H1 (cell line): Measurements from ENCODE around the gene TIAM2. TPM values are rescaled to one million over a fixed set of nuclear protein-coding genes. Genes with fewer than 3 reads are reported as not detected.

Source experiments
- CTCF ChIA-PET: fragments of 300-600 bp; sonication (Branson Sonifier 250); formaldehyde crosslinking; loops from one replicate; lab custom pipeline; 2021; ENCODE audit not compliant: partially characterized antibody; lab: Charles Lee
- POLR2A ChIA-PET: fragments of 300-600 bp; sonication (Branson Sonifier 250); formaldehyde crosslinking; loops from one replicate; lab custom pipeline; 2021; ENCODE audit warnings: inconsistent platforms; ENCODE audit not compliant: partially characterized antibody; lab: Charles Lee
- DNase-seq, 2 experiments: peaks; one replicate each; pipeline versions ENCODE4 v3.0.0 to v3.0.0-alpha.2; 2010 to 2022; ENCODE audit warnings: low spot score in 2 of 2, low read depth in 1 of 2, mixed read lengths in 1 of 2
- FAIRE-seq: peaks from 2 replicates; lab custom pipeline; 2011; peaks lifted over from hg19 to GRCh38; lab: Jason Lieb, UNC
- H2AFZ ChIP-seq: 2 replicates; pipeline ENCODE4 v1.8.1; 2012; ENCODE audit warnings: low read length, inconsistent platforms
- H2AK5ac ChIP-seq: 2 replicates; pipeline ENCODE4 v1.6.1; 2013; ENCODE audit warnings: low read depth, low read length
- H2BK120ac ChIP-seq: replicated peaks from 2 replicates; pipeline ENCODE3; 2013; ENCODE audit warnings: low read depth, low read length, inconsistent platforms
- H2BK12ac ChIP-seq: 2 replicates; pipeline ENCODE4 v1.6.1; 2013; ENCODE audit warnings: low read depth, low read length
- H2BK15ac ChIP-seq: 2 replicates; pipeline ENCODE4 v1.6.1; 2013; ENCODE audit warnings: low read length
- H2BK20ac ChIP-seq: 2 replicates; pipeline ENCODE4 v1.6.1; 2013; ENCODE audit warnings: low read length
- H2BK5ac ChIP-seq: 2 replicates; pipeline ENCODE4 v1.6.1; 2013; ENCODE audit warnings: low read depth, low read length
- H3K14ac ChIP-seq: 2 replicates; pipeline ENCODE4 v1.6.1; 2013; ENCODE audit warnings: inconsistent platforms; ENCODE audit not compliant: insufficient read length
- H3K18ac ChIP-seq: 2 replicates; pipeline ENCODE4 v1.6.1; 2013; ENCODE audit warnings: low read length; ENCODE audit errors: extremely low read depth
- H3K23ac ChIP-seq: 2 replicates; pipeline ENCODE4 v1.6.1; 2013; ENCODE audit warnings: inconsistent platforms; ENCODE audit not compliant: insufficient read length
- H3K23me2 ChIP-seq: 2 replicates; pipeline ENCODE4 v1.6.1; 2013; ENCODE audit warnings: low read depth, low read length
- H3K27ac ChIP-seq: 2 replicates; pipeline ENCODE4 v1.6.1; 2011; ENCODE audit warnings: low read depth, low read length, inconsistent platforms
- H3K27me3 ChIP-seq, 4 experiments: replicated peaks in 1 of 4; 1 replicate in 1 of 4; 2 replicates in 3 of 4; pipeline versions ENCODE4 v1.6.1 to v1.8.1; 2011 to 2013; ENCODE audit warnings: low read length in 3 of 4, mild to moderate bottlenecking in 3 of 4, inconsistent platforms in 2 of 4, mixed read lengths in 2 of 4, moderate library complexity in 1 of 4; ENCODE audit not compliant: control insufficient read depth in 3 of 4, insufficient read depth in 3 of 4; ENCODE audit errors: extremely low read depth in 1 of 4
- H3K36me3 ChIP-seq, 4 experiments: 2 replicates each; pipeline versions ENCODE4 v1.6.1 to v1.8.1; 2011 to 2013; ENCODE audit warnings: mild to moderate bottlenecking in 4 of 4, low read length in 3 of 4, moderate library complexity in 2 of 4, control low read depth in 1 of 4, inconsistent platforms in 1 of 4; ENCODE audit not compliant: insufficient read depth in 4 of 4, control insufficient read depth in 2 of 4
- H3K4ac ChIP-seq: replicated peaks from 2 replicates; pipeline ENCODE3; 2013; ENCODE audit warnings: low read length, low read depth, mixed read lengths, inconsistent platforms; ENCODE audit not compliant: insufficient read length
- H3K4me1 ChIP-seq, 4 experiments: replicated peaks in 1 of 4; 1 replicate in 1 of 4; 2 replicates in 3 of 4; pipeline versions ENCODE4 v1.6.1 to v1.8.1; 2011 to 2013; ENCODE audit warnings: low read length in 3 of 4, inconsistent platforms in 2 of 4, mixed read lengths in 1 of 4; ENCODE audit not compliant: insufficient read depth in 4 of 4, control insufficient read depth in 3 of 4
- H3K4me2 ChIP-seq, 2 experiments: 2 replicates each; pipeline versions ENCODE4 v1.6.1 to v1.8.1; 2011 to 2013; ENCODE audit warnings: low read depth in 2 of 2, low read length in 2 of 2, control low read depth in 1 of 2, inconsistent platforms in 1 of 2, mild to moderate bottlenecking in 1 of 2; ENCODE audit not compliant: insufficient read depth in 1 of 2
- H3K4me3 ChIP-seq, 4 experiments: fragments of 200-600, 300-600 bp in 1 of 4; sonication (generic), shearing (Covaris generic), sonication (Bioruptor Twin) in 1 of 4; 2 replicates each; pipeline versions ENCODE4 v1.5.1 to v1.8.1; 2011 to 2016; ENCODE audit warnings: low read length in 4 of 4, low read depth in 3 of 4, control low read depth in 2 of 4, inconsistent platforms in 2 of 4, mild to moderate bottlenecking in 2 of 4, mixed read lengths in 1 of 4, moderate library complexity in 1 of 4; ENCODE audit not compliant: insufficient read depth in 2 of 4; ENCODE audit errors: extremely low read depth in 1 of 4
- H3K56ac ChIP-seq: replicated peaks from 2 replicates; pipeline ENCODE3; 2013; ENCODE audit warnings: low read depth, mild to moderate bottlenecking, mixed read lengths, low read length, inconsistent platforms; ENCODE audit not compliant: insufficient read length
- H3K79me1 ChIP-seq: 2 replicates; pipeline ENCODE4 v1.6.1; 2013; ENCODE audit warnings: low read depth, low read length, control low read depth
- H3K79me2 ChIP-seq, 2 experiments: 2 replicates each; pipeline versions ENCODE4 v1.6.1 to v1.8.1; 2012 to 2013; ENCODE audit warnings: low read length in 2 of 2, mild to moderate bottlenecking in 2 of 2, inconsistent platforms in 1 of 2; ENCODE audit not compliant: insufficient read depth in 2 of 2, control insufficient read depth in 1 of 2
- H3K9ac ChIP-seq, 4 experiments: replicated peaks in 1 of 4; 1 replicate in 1 of 4; 2 replicates in 3 of 4; pipeline versions ENCODE4 v1.6.1 to v1.8.1; 2011 to 2013; ENCODE audit warnings: low read depth in 3 of 4, low read length in 3 of 4, control low read depth in 2 of 4, mild to moderate bottlenecking in 2 of 4, moderate library complexity in 2 of 4, inconsistent platforms in 1 of 4; ENCODE audit errors: extremely low read depth in 1 of 4
- H3K9me3 ChIP-seq, 2 experiments: 2 replicates each; pipeline versions ENCODE4 v1.6.1 to v1.8.1; 2012 to 2013; ENCODE audit warnings: mild to moderate bottlenecking in 2 of 2, moderate library complexity in 2 of 2, control low read depth in 1 of 2, inconsistent platforms in 1 of 2, low read depth in 1 of 2, low read length in 1 of 2, mixed read lengths in 1 of 2; ENCODE audit not compliant: insufficient read depth in 2 of 2
- H4K20me1 ChIP-seq, 2 experiments: replicated peaks in 1 of 2; 2 replicates each; pipeline versions ENCODE3 to v1.8.1; 2011 to 2013; ENCODE audit warnings: inconsistent platforms in 2 of 2, low read length in 2 of 2, mild to moderate bottlenecking in 1 of 2; ENCODE audit not compliant: insufficient read depth in 2 of 2, control insufficient read depth in 1 of 2
- H4K5ac ChIP-seq: 2 replicates; pipeline ENCODE4 v1.6.1; 2013; ENCODE audit warnings: low read length, low read depth, mixed read lengths, inconsistent platforms; ENCODE audit not compliant: insufficient read length
- H4K8ac ChIP-seq: 2 replicates; pipeline ENCODE4 v1.8.0; 2013; ENCODE audit warnings: mild to moderate bottlenecking, moderate library complexity, low read length, inconsistent platforms; ENCODE audit not compliant: insufficient read depth; ENCODE audit errors: extremely low read depth
- H4K91ac ChIP-seq: replicated peaks from 2 replicates; pipeline ENCODE3; 2013; ENCODE audit warnings: low read length, mixed read lengths, inconsistent platforms; ENCODE audit not compliant: insufficient read length
- ATF3 ChIP-seq: IDR thresholded peaks from 2 replicates; pipeline ENCODE4 v1.6.1; 2011; ENCODE audit warnings: low read depth, mild to moderate bottlenecking, low read length; ENCODE audit not compliant: insufficient read depth
- CHD1 ChIP-seq: IDR thresholded peaks from 2 replicates; pipeline ENCODE4 v1.6.1; 2012; ENCODE audit warnings: low read depth, low read length, improper control_type of control experiment
- CREB1 ChIP-seq: IDR thresholded peaks from 2 replicates; pipeline ENCODE4 v1.6.1; 2012; ENCODE audit warnings: inconsistent platforms
- E2F6 ChIP-seq: IDR thresholded peaks from 2 replicates; pipeline ENCODE4 v1.6.1; 2012; ENCODE audit warnings: inconsistent platforms
- JUN ChIP-seq: IDR thresholded peaks from 2 replicates; pipeline ENCODE4 v1.6.1; 2011; ENCODE audit warnings: low read depth, mild to moderate bottlenecking, improper control_type of control experiment, low read length
- KDM4A ChIP-seq: IDR thresholded peaks from one replicate; pipeline ENCODE4 v1.7.1; 2012; ENCODE audit warnings: low read depth, mild to moderate bottlenecking, moderate library complexity, low read length, inconsistent platforms; ENCODE audit not compliant: severe bottlenecking
- MAX ChIP-seq: IDR thresholded peaks from 2 replicates; pipeline ENCODE4 v1.6.1; 2012; ENCODE audit warnings: inconsistent platforms
- TAF7 ChIP-seq: optimal IDR thresholded peaks from 2 replicates; pipeline ENCODE3; 2011; ENCODE audit warnings: low read depth, mild to moderate bottlenecking, inconsistent platforms, low read length, moderate library complexity, borderline replicate concordance
- TCF12 ChIP-seq: IDR thresholded peaks from 2 replicates; pipeline ENCODE4 v1.6.1; 2011; ENCODE audit warnings: low read depth, mild to moderate bottlenecking, low read length
- ZNF274 ChIP-seq: IDR thresholded peaks from 2 replicates; pipeline ENCODE4 v1.7.0; 2012; ENCODE audit warnings: low read length, borderline replicate concordance; ENCODE audit errors: extremely low read depth
- WGBS, 2 experiments: shearing (Covaris generic) in 1 of 2; methylation state at CpG; one replicate each; pipeline versions ENCODE4 v1.1.6 to v1.1.7; 2013 to 2015; ENCODE audit warnings: low lambda C conversion rate in 2 of 2, mixed read lengths in 2 of 2, inconsistent platforms in 1 of 2, low coverage in 1 of 2, missing lambda C conversion rate in 1 of 2; ENCODE audit not compliant: insufficient replicate concordance in 2 of 2, insufficient coverage in 1 of 2, insufficient read length in 1 of 2; ENCODE audit errors: extremely low coverage in 1 of 2, missing lambda C conversion rate in 1 of 2; 5-methylcytosine and 5-hydroxymethylcytosine counted together
- polyA plus RNA-seq, 7 experiments: library from polyadenylated mRNA; depleted of rRNA in 3 of 7; stranded (reverse) in 5 of 7; unstranded in 2 of 7; fragments of >200 nt in 5 of 7; fragments of 200-250 nt in 2 of 7; gene quantifications; 1 replicate in 5 of 7; 2 replicates in 1 of 7; 4 replicates in 1 of 7; pipeline versions ENCODE4 v1.2.1 to v1.2.3, GENCODE V29; 2011 to 2013; ENCODE audit warnings: missing spikeins in 2 of 7, mixed read lengths in 2 of 7
- total RNA-seq: library from RNA; stranded (reverse); fragmentation: NEBNext Ultra II Directional; extraction: Animal tissue kit (Norgen Biotek cat#: 25700); gene quantifications from 2 replicates; pipeline ENCODE4 v1.2.1, GENCODE V29; 2021

TIAM2 gene
- total and polyA plus RNA-seq, 2 of the 8 experiments (the other 6 are each of a cell fraction or from before 2014, with no cell fraction given) = 7.4 to 23.9 TPM

- H4K5ac ChIP-seq = no peak overlapping the region
- no peaks in the 10 kb centered on the region for H3K23me2 ChIP-seq
- no peak overlapping the region for H2AFZ ChIP-seq
- no peaks in the 10 kb centered on the region for H3K27me3 ChIP-seq
- H3K4me2 ChIP-seq = no peak overlapping the region
- no peak overlapping the region for H3K23ac ChIP-seq
- peaks cover 0 to 2% of the 10 kb centered on the region in 2 experiments; a peak in 1 of 4 replicates for H3K79me2 ChIP-seq
- FAIRE-seq (no peak), DNase-seq (no peak)
- H3K4me1 ChIP-seq = no peaks in the 10 kb centered on the region
- no peak overlapping the region for H2BK20ac ChIP-seq
- H3K4ac ChIP-seq = no peak overlapping the region
- no peak overlapping the region for H2BK15ac ChIP-seq
- H3K9ac ChIP-seq = no peak overlapping the region
- H2BK5ac ChIP-seq = no peak overlapping the region
- H2BK12ac ChIP-seq = no peak overlapping the region
- no peak overlapping the region for H3K18ac ChIP-seq
- WGBS, 2 experiments = 83% methylated on average over 2 of the region's 2 CpGs; no CpG with 5 or more reads in 1 of the 2 experiments
- no peaks in the 10 kb centered on the region for H3K36me3 ChIP-seq
- POLR2A ChIA-PET = no interaction called here
- H3K79me1 ChIP-seq = no peaks in the 10 kb centered on the region; the same call in 1 of the 2 replicates
- no peak overlapping the region for H2AK5ac ChIP-seq
- no peak overlapping the region for H3K14ac ChIP-seq
- H3K4me3 ChIP-seq = no peak overlapping the region
- CTCF ChIA-PET = no interaction called here
- H3K9me3 ChIP-seq = 0 out of 4 replicates have a peak, but pooled peaks cover 0 to 1% of the 10 kb centered on the region in 2 experiments
- H3K27ac ChIP-seq = no peak overlapping the region
- no peaks in the 10 kb centered on the region for H4K20me1 ChIP-seq
- H3K56ac ChIP-seq = no peak overlapping the region
- H4K8ac ChIP-seq = no peak overlapping the region
- H4K91ac ChIP-seq = no peak overlapping the region
- H2BK120ac ChIP-seq = no peak overlapping the region
- no peak for TF ChIP-seq JUN
- TF ChIP-seq E2F6 = no peak
- no peak for TF ChIP-seq ATF3
- no peak for TF ChIP-seq TCF12
- TF ChIP-seq ZNF274 = no peak
- TF ChIP-seq TAF7 = no peak
- TF ChIP-seq CREB1 = no peak
- TF ChIP-seq MAX = no peak
- TF ChIP-seq CHD1 = no peak
- TF ChIP-seq KDM4A = no peak
Measured at GRCh38 chr6:155055729-155056128, 60.6 kb downstream of the TIAM2 start.
